Parathyroid adenoma (tissue), 2 donors: ENCODE data around the gene SPAG16.

Experiments used
- H2AFZ ChIP-seq: fragments of 300-600 bp; sonication (generic); one replicate; pipeline ENCODE4 v1.7.0; 2017; ENCODE audit warnings: antibody characterized with exemption, mild to moderate bottlenecking
- H3K27ac ChIP-seq: fragments of 300-600 bp; sonication (generic); one replicate; pipeline ENCODE4 v1.7.0; 2017
- H3K27me3 ChIP-seq: fragments of 300-600 bp; sonication (generic); one replicate; pipeline ENCODE4 v1.7.0; 2017; ENCODE audit warnings: low read length; ENCODE audit not compliant: control insufficient read depth, insufficient read depth
- H3K36me3 ChIP-seq: fragments of 300-600 bp; sonication (generic); one replicate; pipeline ENCODE4 v1.7.0; 2017; ENCODE audit warnings: low read length; ENCODE audit not compliant: control insufficient read depth, insufficient read depth
- H3K4me1 ChIP-seq: fragments of 300-600 bp; sonication (generic); one replicate; pipeline ENCODE4 v1.7.0; 2017; ENCODE audit warnings: control low read depth
- H3K4me2 ChIP-seq: fragments of 300-600 bp; sonication (generic); one replicate; pipeline ENCODE4 v1.7.0; 2017; ENCODE audit warnings: low read length
- H3K4me3 ChIP-seq: fragments of 300-600 bp; sonication (generic); one replicate; pipeline ENCODE4 v1.7.0; 2017; ENCODE audit warnings: low read depth, low read length
- H3K79me2 ChIP-seq: fragments of 300-600 bp; sonication (generic); one replicate; pipeline ENCODE4 v1.7.0; 2017; ENCODE audit warnings: control low read depth
- H3K9ac ChIP-seq: fragments of 300-600 bp; sonication (generic); one replicate; pipeline ENCODE4 v1.7.0; 2017; ENCODE audit warnings: mild to moderate bottlenecking
- H3K9me3 ChIP-seq: fragments of 300-600 bp; sonication (generic); one replicate; pipeline ENCODE4 v1.7.0; 2017; ENCODE audit warnings: low read length; ENCODE audit not compliant: control insufficient read depth
- TF ChIP-seq, protein P1 (sequence below): fragments of 300-600 bp; sonication (generic); IDR thresholded peaks from one replicate; pipeline ENCODE4 v1.7.0; 2017; ENCODE audit warnings: antibody characterized with exemption, mild to moderate bottlenecking
- donor health status: primary hyperparathyroidism.

Gene SPAG16

DNA sequence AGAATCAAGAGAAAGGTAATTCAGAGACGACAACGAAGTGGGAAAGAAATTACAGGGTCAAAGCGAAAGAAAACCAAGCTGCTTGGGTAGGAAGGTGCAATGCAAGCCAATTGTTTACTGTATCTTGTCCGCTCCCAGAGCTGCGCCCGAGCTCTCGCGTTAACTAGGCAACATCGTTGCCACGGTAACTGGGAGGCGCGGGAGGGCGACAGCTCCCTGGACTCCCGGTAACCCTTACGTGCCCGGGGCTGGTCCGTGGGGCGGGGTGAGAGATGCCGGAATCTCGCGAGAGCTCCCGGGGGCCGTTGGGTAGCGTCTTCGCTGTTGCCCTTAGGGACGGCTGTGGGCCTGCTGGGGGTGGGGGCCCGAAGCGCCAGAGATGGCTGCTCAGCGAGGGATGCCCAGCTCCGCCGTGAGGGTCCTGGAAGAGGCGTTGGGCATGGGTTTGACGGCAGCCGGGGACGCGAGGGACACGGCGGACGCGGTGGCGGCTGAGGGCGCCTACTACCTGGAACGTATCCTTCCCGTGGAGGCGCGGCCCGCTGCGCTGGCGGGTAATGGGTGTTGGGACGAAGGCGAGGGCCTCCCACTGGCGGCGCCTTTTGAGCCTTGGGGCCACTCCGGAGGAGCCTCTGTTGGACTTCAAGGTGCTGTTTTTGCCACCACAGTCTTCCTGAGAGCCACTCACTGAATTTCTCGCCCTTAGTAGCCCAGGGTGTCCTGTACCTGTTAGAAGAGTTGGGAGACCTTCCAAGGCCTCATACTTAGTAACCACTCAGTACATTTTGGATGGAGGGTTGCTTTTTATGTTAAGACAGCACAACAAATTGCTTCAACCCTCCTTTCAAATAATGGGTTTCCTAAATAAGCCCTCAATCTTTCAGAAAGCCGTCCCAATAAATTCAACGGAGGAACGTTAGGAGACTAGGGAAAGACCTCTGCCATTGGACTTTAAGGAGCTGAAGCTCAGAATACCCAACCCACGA is at the start of gene SPAG16:
TSS of gene SPAG16 (plus strand) at position 360 of the 986 bp plus-strand sequence.
- H3K36me3 ChIP-seq = no peaks in the 10 kb centered on the region
- peak within 1 kb of the TSS; percentile 83 for H3K4me2 ChIP-seq
- no peaks in the 10 kb centered on the region for H3K9me3 ChIP-seq
- no peaks in the 10 kb centered on the region for H3K79me2 ChIP-seq
- H2AFZ ChIP-seq = peak within 1 kb of the TSS; percentile 95
- no peaks in the 10 kb centered on the region for H3K4me1 ChIP-seq
- peak within 1 kb of the TSS; percentile 94 for H3K4me3 ChIP-seq
- TF ChIP-seq, protein P1, sequence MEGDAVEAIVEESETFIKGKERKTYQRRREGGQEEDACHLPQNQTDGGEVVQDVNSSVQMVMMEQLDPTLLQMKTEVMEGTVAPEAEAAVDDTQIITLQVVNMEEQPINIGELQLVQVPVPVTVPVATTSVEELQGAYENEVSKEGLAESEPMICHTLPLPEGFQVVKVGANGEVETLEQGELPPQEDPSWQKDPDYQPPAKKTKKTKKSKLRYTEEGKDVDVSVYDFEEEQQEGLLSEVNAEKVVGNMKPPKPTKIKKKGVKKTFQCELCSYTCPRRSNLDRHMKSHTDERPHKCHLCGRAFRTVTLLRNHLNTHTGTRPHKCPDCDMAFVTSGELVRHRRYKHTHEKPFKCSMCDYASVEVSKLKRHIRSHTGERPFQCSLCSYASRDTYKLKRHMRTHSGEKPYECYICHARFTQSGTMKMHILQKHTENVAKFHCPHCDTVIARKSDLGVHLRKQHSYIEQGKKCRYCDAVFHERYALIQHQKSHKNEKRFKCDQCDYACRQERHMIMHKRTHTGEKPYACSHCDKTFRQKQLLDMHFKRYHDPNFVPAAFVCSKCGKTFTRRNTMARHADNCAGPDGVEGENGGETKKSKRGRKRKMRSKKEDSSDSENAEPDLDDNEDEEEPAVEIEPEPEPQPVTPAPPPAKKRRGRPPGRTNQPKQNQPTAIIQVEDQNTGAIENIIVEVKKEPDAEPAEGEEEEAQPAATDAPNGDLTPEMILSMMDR = peak; percentile 13
- H3K9ac ChIP-seq = no peak within 1 kb of the TSS
- no peaks in the 10 kb centered on the region for H3K27me3 ChIP-seq
- H3K27ac ChIP-seq = peak within 1 kb of the TSS; percentile 40

DNA sequence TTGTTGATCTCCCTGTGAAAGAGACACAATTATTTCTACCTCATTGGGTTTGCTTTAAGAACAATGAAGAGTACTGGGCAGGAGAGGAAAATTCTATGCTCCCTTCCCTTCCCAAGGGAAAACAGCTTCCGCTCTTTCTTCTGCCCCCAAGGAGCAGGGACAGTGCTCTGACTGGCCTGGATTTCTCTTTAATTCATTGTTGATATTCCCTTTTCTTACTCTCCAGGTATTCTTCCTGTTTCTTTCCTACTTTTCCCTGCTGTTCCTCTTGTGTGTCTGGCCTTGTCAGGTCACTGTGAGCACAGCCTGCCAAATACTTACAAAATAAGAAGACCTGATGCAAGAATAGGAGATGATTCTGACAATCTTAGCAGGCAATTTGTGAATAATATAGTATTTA is 49.6 kb upstream of the SPAG16 start:
- Histone ChIP-seq H3K36me3 (no peaks in the 10 kb centered on the region), H3K27me3 (no peaks in the 10 kb centered on the region), H3K27ac (no peak overlapping the region), H3K9me3 (no peaks in the 10 kb centered on the region), H3K4me1 (no peaks in the 10 kb centered on the region), H2AFZ (no peak overlapping the region), H3K9ac (no peak overlapping the region), H3K79me2 (no peaks in the 10 kb centered on the region), H3K4me2 (no peak overlapping the region), H3K4me3 (no peak overlapping the region)
- TF ChIP-seq, protein P1 = no peak

DNA sequence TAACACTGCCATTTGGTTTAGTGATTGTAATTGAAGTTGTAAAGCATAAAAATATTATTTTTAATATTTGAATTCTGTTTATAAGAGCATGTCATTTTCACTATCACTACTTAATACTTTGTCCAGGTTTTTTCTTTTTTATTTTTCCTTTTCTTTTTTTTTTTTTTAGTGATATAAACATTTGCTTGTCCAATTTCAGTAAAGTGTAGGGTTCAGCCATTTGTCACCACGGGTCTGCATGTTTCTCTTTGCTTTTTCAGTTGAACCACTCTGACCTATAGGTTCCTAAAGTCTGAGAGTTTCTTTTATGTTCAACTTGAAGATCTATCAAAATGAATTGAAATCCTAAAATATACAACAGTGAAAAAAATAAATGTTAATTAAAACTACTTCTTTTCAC is 48.5 kb upstream of the SPAG16 start:
- Histone ChIP-seq H3K9me3 (no peaks in the 10 kb centered on the region), H2AFZ (no peak overlapping the region), H3K4me1 (no peaks in the 10 kb centered on the region), H3K79me2 (no peaks in the 10 kb centered on the region), H3K27me3 (no peaks in the 10 kb centered on the region), H3K4me2 (no peak overlapping the region), H3K36me3 (no peaks in the 10 kb centered on the region), H3K9ac (no peak overlapping the region), H3K27ac (no peak overlapping the region), H3K4me3 (no peak overlapping the region)
- TF ChIP-seq, protein P1 = no peak

DNA sequence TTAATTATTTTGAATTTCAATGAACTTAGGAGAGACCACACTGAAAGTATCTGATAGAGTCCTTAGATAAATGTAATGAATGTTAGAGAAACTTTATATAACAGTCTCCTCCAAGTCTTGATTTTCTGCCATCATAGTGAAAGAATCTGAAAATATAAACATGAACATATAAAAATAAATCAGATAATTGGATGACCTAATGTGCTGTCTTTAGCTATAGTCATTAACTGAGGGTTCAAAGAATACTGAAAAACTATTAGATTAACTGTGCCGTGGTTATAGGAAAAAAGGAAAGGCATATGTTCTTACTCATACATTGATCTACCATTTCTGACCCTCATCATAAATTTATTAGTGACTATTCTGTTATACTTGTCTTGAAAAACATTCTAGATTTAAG is 47.0 kb upstream of the SPAG16 start:
- Histone ChIP-seq H3K36me3 (no peaks in the 10 kb centered on the region), H3K4me1 (no peaks in the 10 kb centered on the region), H2AFZ (no peak overlapping the region), H3K27me3 (no peaks in the 10 kb centered on the region), H3K9me3 (no peaks in the 10 kb centered on the region), H3K27ac (no peak overlapping the region), H3K4me2 (no peak overlapping the region), H3K9ac (no peak overlapping the region), H3K4me3 (no peak overlapping the region), H3K79me2 (no peaks in the 10 kb centered on the region)
- TF ChIP-seq, protein P1 = no peak
